BLaER1 treated with 17β-estradiol and CSF1 and Interleukin-3, amounts not matched to agents 10 nM and 100 nM (cell line): ENCODE data around the gene THYN1.

Experiments
- H3K27ac ChIP-seq, 11 experiments: shearing (Covaris generic); formaldehyde crosslinking; 2 replicates each; pipeline ENCODE4 v1.8.1; 2022
- H3K27me3 ChIP-seq, 11 experiments: shearing (Covaris generic); formaldehyde crosslinking; 2 replicates each; pipeline ENCODE4 v1.8.1; 2022
- H3K36me3 ChIP-seq, 11 experiments: shearing (Covaris generic); formaldehyde crosslinking; 2 replicates each; pipeline ENCODE4 v1.8.1; 2022
- H3K4me1 ChIP-seq, 10 experiments: shearing (Covaris generic); formaldehyde crosslinking; 2 replicates each; pipeline ENCODE4 v1.8.1; 2022
- H3K4me2 ChIP-seq, 11 experiments: shearing (Covaris generic); formaldehyde crosslinking; 2 replicates each; pipeline ENCODE4 v1.8.1; 2022
- H3K4me3 ChIP-seq, 10 experiments: shearing (Covaris generic); formaldehyde crosslinking; 2 replicates each; pipeline ENCODE4 v1.8.1; 2022
- H3K9ac ChIP-seq, 11 experiments: shearing (Covaris generic); formaldehyde crosslinking; 2 replicates each; pipeline ENCODE4 v1.8.1; 2022
- H3K9me3 ChIP-seq, 11 experiments: shearing (Covaris generic); formaldehyde crosslinking; replicated peaks in 1 of 11; 2 replicates each; pipeline ENCODE4 v1.8.1; 2022
- H4K20me1 ChIP-seq, 11 experiments: shearing (Covaris generic); formaldehyde crosslinking; 2 replicates each; pipeline ENCODE4 v1.8.1; 2022
- Cebpa-rat ChIP-seq, 11 experiments: shearing (Covaris generic); IDR thresholded peaks; 2 replicates each; pipeline ENCODE4 v1.8.1; 2022

Gene THYN1

GRCh38 chr11:134237557-134237922, 15.6 kb downstream of the THYN1 start:
- Histone ChIP-seq H3K4me2 (peak overlapping the region in 8 of 11 experiments; percentile 9 to 41 (median 38); a peak in 12 of 22 replicates), H3K4me1 (peaks cover 22 to 71% (median 44%) of the 10 kb centered on the region in 10 experiments), H3K36me3 (peaks cover 34 to 66% (median 49%) of the 10 kb centered on the region in 11 experiments), H3K9ac (no peak overlapping the region), H3K4me3 (no peak overlapping the region), H3K9me3 (no peaks in the 10 kb centered on the region), H4K20me1 (peaks cover 26 to 70% (median 34%) of the 10 kb centered on the region in 11 experiments; a peak in 21 of 22 replicates), H3K27me3 (peaks cover 0 to 9% (median 0%) of the 10 kb centered on the region in 11 experiments; a peak in 5 of 22 replicates), H3K27ac (no peak overlapping the region)
- no peak for TF ChIP-seq Cebpa-rat (IDR thresholded peaks at IDR 0.05)

DNA sequence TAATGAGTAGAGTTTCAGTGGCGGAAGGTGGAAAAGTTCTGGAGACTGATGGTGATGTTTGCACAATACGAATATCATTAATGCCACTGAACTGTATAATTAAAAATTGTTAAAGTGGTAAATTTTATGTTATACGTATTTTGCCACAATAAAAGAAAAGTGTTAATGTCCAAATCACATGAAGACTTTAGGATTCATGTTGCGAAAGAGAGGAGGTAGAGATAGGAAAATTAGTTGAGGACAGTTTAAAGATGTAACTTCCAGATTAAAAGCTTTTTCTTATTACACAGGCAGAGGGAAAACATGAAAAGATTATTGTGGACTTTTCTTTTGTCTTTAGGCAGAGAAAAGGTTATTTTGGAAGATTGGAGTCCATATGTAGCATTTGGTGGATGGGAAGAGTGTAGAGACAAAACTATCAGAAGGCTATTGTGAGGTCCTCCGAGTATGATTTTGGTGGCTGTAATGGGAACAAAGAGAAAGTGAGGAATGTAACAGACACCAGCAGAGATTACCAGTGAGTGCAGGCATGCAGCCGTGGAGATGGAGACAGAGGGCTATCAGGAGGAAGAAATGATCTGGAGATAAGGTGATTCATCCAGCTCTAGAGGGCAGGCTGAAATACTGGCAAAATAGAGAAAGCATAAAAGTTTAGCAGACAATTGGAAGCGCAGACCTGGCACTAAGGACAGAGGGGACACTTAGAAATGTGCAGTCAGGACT, 16.2 kb downstream of the THYN1 start:
- H3K27ac ChIP-seq, result no peak overlapping the region
- peaks cover 0 to 9% (median 0%) of the 10 kb centered on the region in 11 experiments; a peak in 4 of 22 replicates for H3K27me3 ChIP-seq
- no peak overlapping the region for H3K9ac ChIP-seq

DNA sequence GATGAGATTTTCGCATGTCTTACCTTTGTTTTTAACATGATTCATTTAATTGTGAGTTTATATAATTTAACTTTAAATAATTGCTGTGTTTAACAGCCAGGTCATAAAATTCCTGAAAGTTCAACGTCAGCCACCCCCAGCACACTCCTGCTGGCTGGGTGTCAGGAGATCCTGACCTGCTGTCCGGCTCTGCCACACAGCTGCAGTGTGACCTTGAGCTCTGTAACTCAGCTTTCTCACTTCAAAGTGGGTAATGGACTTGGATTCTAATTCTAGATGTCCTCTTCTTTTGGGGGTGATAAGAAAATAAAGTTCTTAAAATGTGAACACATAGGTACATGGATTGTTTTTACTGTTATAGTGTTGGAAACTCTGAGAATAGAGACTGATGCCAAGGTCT, 17.8 kb downstream of the THYN1 start:
- Histone ChIP-seq H3K27ac (no peak overlapping the region), H4K20me1 (peaks cover 45 to 72% (median 52%) of the 10 kb centered on the region in 11 experiments; a peak in 21 of 22 replicates), H3K36me3 (peaks cover 31 to 57% (median 46%) of the 10 kb centered on the region in 11 experiments), H3K4me1 (peaks cover 28 to 76% (median 50%) of the 10 kb centered on the region in 10 experiments), H3K27me3 (no peaks in the 10 kb centered on the region; a peak in 1 of 22 replicates), H3K9me3 (no peaks in the 10 kb centered on the region), H3K9ac (no peak overlapping the region), H3K4me3 (no peak overlapping the region), H3K4me2 (no peak overlapping the region)
- no peak for TF ChIP-seq Cebpa-rat (IDR thresholded peaks at IDR 0.05)

More for the DNA sequence above, 16.2 kb downstream of the THYN1 start:
- peaks cover 22 to 71% (median 44%) of the 10 kb centered on the region in 10 experiments for H3K4me1 ChIP-seq
- peaks cover 32 to 70% (median 39%) of the 10 kb centered on the region in 11 experiments; a peak in 21 of 22 replicates for H4K20me1 ChIP-seq
- no peak overlapping the region for H3K4me3 ChIP-seq
- no peak for TF ChIP-seq Cebpa-rat (IDR thresholded peaks at IDR 0.05)
- no peaks in the 10 kb centered on the region for H3K9me3 ChIP-seq
- H3K36me3 ChIP-seq, result peaks cover 34 to 66% (median 49%) of the 10 kb centered on the region in 11 experiments
- H3K4me2 ChIP-seq, result peak overlapping the region in 7 of 11 experiments; percentile 9 to 41 (median 38); a peak in 12 of 22 replicates

GRCh38 chr11:134233729-134234179, 19.4 kb downstream of the THYN1 start:
- H3K9ac ChIP-seq, result peak overlapping the region in 1 of 11 experiments; percentile 15; a peak in 1 of 22 replicates
- H3K36me3 ChIP-seq, result peaks cover 19 to 40% (median 30%) of the 10 kb centered on the region in 11 experiments
- H4K20me1 ChIP-seq, result peaks cover 61 to 82% (median 68%) of the 10 kb centered on the region in 11 experiments; a peak in 21 of 22 replicates
- H3K27ac ChIP-seq, result no peak overlapping the region
- TF ChIP-seq Cebpa-rat (IDR thresholded peaks at IDR 0.05), result no peak
- peaks cover 45 to 77% (median 66%) of the 10 kb centered on the region in 10 experiments for H3K4me1 ChIP-seq
- no peak overlapping the region for H3K4me3 ChIP-seq
- H3K27me3 ChIP-seq, result peaks cover 0 to 11% (median 0%) of the 10 kb centered on the region in 11 experiments; a peak in 4 of 22 replicates
- H3K4me2 ChIP-seq, result peak overlapping the region in 9 of 11 experiments; percentile 74 to 99 (median 95); a peak in 19 of 22 replicates
- no peaks in the 10 kb centered on the region for H3K9me3 ChIP-seq

GRCh38 chr11:134231958-134232659, 21.0 kb downstream of the THYN1 start:
- Histone ChIP-seq H3K36me3 (peaks cover 17 to 29% (median 22%) of the 10 kb centered on the region in 11 experiments), H3K9me3 (no peaks in the 10 kb centered on the region), H3K4me3 (no peak overlapping the region), H3K4me1 (peaks cover 59 to 81% (median 73%) of the 10 kb centered on the region in 10 experiments), H3K27me3 (peaks cover 7 to 20% (median 8%) of the 10 kb centered on the region in 11 experiments; a peak in 19 of 22 replicates), H3K27ac (peak overlapping the region in 8 of 11 experiments; percentile 24 to 53 (median 42); a peak in 14 of 22 replicates), H3K4me2 (peak overlapping the region; percentile 60 to 99 (median 88)), H4K20me1 (peaks cover 73 to 85% (median 80%) of the 10 kb centered on the region in 11 experiments; a peak in 21 of 22 replicates), H3K9ac (peak overlapping the region in 4 of 11 experiments; percentile 3 to 57 (median 24); a peak in 3 of 22 replicates)
- TF ChIP-seq Cebpa-rat (IDR thresholded peaks at IDR 0.05), result no peak

- H3K9ac ChIP-seq, result peak overlapping the region in 2 of 11 experiments; percentile 7 to 42; a peak in 1 of 22 replicates
- H3K4me2 ChIP-seq, result peak overlapping the region; percentile 60 to 99 (median 88)
- no peak for TF ChIP-seq Cebpa-rat (IDR thresholded peaks at IDR 0.05)
- H4K20me1 ChIP-seq, result peaks cover 91 to 100% (median 98%) of the 10 kb centered on the region in 11 experiments; a peak in 21 of 22 replicates
- H3K27me3 ChIP-seq, result peaks cover 23 to 37% (median 25%) of the 10 kb centered on the region in 11 experiments
- peaks cover 6 to 14% (median 8%) of the 10 kb centered on the region in 11 experiments; a peak in 20 of 22 replicates for H3K36me3 ChIP-seq
- peak overlapping the region in 3 of 11 experiments; percentile 1 to 43 (median 24); a peak in 3 of 22 replicates for H3K27ac ChIP-seq
- no peaks in the 10 kb centered on the region for H3K9me3 ChIP-seq
- peaks cover 75 to 96% (median 89%) of the 10 kb centered on the region in 10 experiments for H3K4me1 ChIP-seq
- H3K4me3 ChIP-seq, result peak overlapping the region in 2 of 10 experiments; percentile 24 to 35; a peak in 2 of 20 replicates
Measured at GRCh38 chr11:134230339-134230738, 22.8 kb downstream of the THYN1 start.

- Histone ChIP-seq H3K4me1 (peaks cover 75 to 94% (median 90%) of the 10 kb centered on the region in 10 experiments), H3K27ac (no peak overlapping the region), H3K4me3 (peak overlapping the region in 2 of 10 experiments; percentile 17 to 28; a peak in 4 of 20 replicates), H4K20me1 (peaks cover 82 to 94% (median 91%) of the 10 kb centered on the region in 11 experiments; a peak in 21 of 22 replicates), H3K27me3 (peaks cover 23 to 37% (median 29%) of the 10 kb centered on the region in 11 experiments), H3K9me3 (no peaks in the 10 kb centered on the region), H3K4me2 (peak overlapping the region; percentile 60 to 99 (median 88)), H3K36me3 (peaks cover 0 to 4% (median 0%) of the 10 kb centered on the region in 11 experiments; a peak in 3 of 22 replicates), H3K9ac (no peak overlapping the region)
- no peak for TF ChIP-seq Cebpa-rat (IDR thresholded peaks at IDR 0.05)
Measured at GRCh38 chr11:134229126-134229790, 23.9 kb downstream of the THYN1 start.

DNA sequence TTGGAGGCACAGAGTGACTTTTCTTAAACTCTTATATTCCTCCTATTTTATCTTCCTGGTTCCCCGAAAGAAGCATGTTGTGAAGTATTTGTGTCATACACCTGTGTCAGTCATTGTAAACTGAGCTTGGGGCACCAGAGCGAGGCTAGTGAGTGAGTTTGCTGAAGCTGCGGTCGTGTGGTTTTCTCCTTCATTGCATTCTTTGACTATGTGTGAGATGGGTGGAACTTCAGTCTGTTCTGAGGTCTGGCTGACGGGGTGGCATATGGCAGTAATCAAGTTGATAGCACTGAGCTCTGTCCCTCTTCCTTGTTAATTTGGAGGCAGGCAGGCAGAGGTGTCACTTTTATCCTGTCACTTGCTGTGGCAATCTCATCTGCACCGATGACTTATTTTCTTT, 24.5 kb downstream of the THYN1 start:
- Histone ChIP-seq H3K36me3 (peaks cover 0 to 4% (median 0%) of the 10 kb centered on the region in 11 experiments; a peak in 2 of 22 replicates), H3K4me3 (peak overlapping the region in 2 of 10 experiments; percentile 17 to 28; a peak in 1 of 20 replicates), H3K4me1 (peaks cover 75 to 87% (median 84%) of the 10 kb centered on the region in 10 experiments), H3K9ac (no peak overlapping the region), H3K27ac (no peak overlapping the region), H3K9me3 (no peaks in the 10 kb centered on the region), H4K20me1 (peaks cover 76 to 87% (median 85%) of the 10 kb centered on the region in 11 experiments; a peak in 21 of 22 replicates), H3K4me2 (peak overlapping the region; percentile 60 to 99 (median 88)), H3K27me3 (peaks cover 23 to 37% (median 29%) of the 10 kb centered on the region in 11 experiments)
- TF ChIP-seq Cebpa-rat (IDR thresholded peaks at IDR 0.05), result no peak
